Trophoblast cell (in vitro differentiated cells and primary cell): ENCODE measurements around the gene AKAP13.
A peak's percentile ranks its signal among the peaks of the same experiment; 100 is the strongest.

Experiments
- DNase-seq, 2 donors: peaks; one replicate each; pipeline ENCODE4 v3.0.0-alpha.2; 2016
- H2AFZ ChIP-seq: 2 replicates; pipeline ENCODE4 v1.6.1; 2013; ENCODE audit warnings: low read length, moderate library complexity, mild to moderate bottlenecking; ENCODE audit not compliant: insufficient read depth, poor library complexity
- H2AK5ac ChIP-seq: 2 replicates; pipeline ENCODE4 v1.6.1; 2013; ENCODE audit warnings: mild to moderate bottlenecking, low read length
- H2BK120ac ChIP-seq: 2 replicates; pipeline ENCODE4 v1.6.1; 2013; ENCODE audit warnings: low read length, mild to moderate bottlenecking, moderate library complexity; ENCODE audit not compliant: insufficient read depth, poor library complexity
- H2BK12ac ChIP-seq: 2 replicates; pipeline ENCODE4 v1.6.1; 2013; ENCODE audit warnings: mild to moderate bottlenecking, low read length, moderate library complexity
- H2BK5ac ChIP-seq: 2 replicates; pipeline ENCODE4 v1.6.1; 2013; ENCODE audit warnings: low read length, low read depth, moderate library complexity, mild to moderate bottlenecking; ENCODE audit not compliant: poor library complexity
- H3K14ac ChIP-seq: 2 replicates; pipeline ENCODE4 v1.6.1; 2013; ENCODE audit warnings: mild to moderate bottlenecking, low read length
- H3K18ac ChIP-seq: 2 replicates; pipeline ENCODE4 v1.6.1; 2013; ENCODE audit warnings: mild to moderate bottlenecking, low read length
- H3K23ac ChIP-seq: 2 replicates; pipeline ENCODE4 v1.6.1; 2013; ENCODE audit warnings: low read length
- H3K27ac ChIP-seq: 2 replicates; pipeline ENCODE4 v1.5.1; 2013; ENCODE audit warnings: low read depth, mild to moderate bottlenecking, inconsistent platforms, low read length, moderate library complexity
- H3K27me3 ChIP-seq: 2 replicates; pipeline ENCODE4 v1.6.1; 2013; ENCODE audit warnings: inconsistent platforms, mild to moderate bottlenecking, low read length, moderate library complexity; ENCODE audit not compliant: insufficient read depth
- H3K36me3 ChIP-seq, 2 experiments: 1 replicate in 1 of 2; 2 replicates in 1 of 2; pipeline ENCODE4 v1.6.1; 2013; ENCODE audit warnings: low read length in 2 of 2, mild to moderate bottlenecking in 2 of 2, moderate library complexity in 1 of 2; ENCODE audit not compliant: insufficient read depth in 2 of 2, control insufficient read depth in 1 of 2
- H3K4ac ChIP-seq: 2 replicates; pipeline ENCODE4 v1.6.1; 2013; ENCODE audit warnings: low read depth, mild to moderate bottlenecking, low read length, moderate library complexity
- H3K4me1 ChIP-seq, 2 experiments: 1 replicate in 1 of 2; 2 replicates in 1 of 2; pipeline ENCODE4 v1.6.1; 2013; ENCODE audit warnings: low read length in 2 of 2, mild to moderate bottlenecking in 2 of 2, moderate library complexity in 1 of 2; ENCODE audit not compliant: insufficient read depth in 2 of 2, control insufficient read depth in 1 of 2
- H3K4me2 ChIP-seq: 2 replicates; pipeline ENCODE4 v1.6.1; 2013; ENCODE audit warnings: inconsistent platforms, mild to moderate bottlenecking, low read length, moderate library complexity
- H3K4me3 ChIP-seq: 2 replicates; pipeline ENCODE4 v1.5.1; 2013; ENCODE audit warnings: mild to moderate bottlenecking, low read depth, low read length, inconsistent platforms
- H3K79me1 ChIP-seq: one replicate; pipeline ENCODE4 v1.6.1; 2013; ENCODE audit warnings: low read length
- H3K79me2 ChIP-seq: 2 replicates; pipeline ENCODE4 v1.6.1; 2013; ENCODE audit warnings: low read length, mild to moderate bottlenecking; ENCODE audit not compliant: control insufficient read depth, insufficient read depth, poor library complexity
- H3K9ac ChIP-seq: 2 replicates; pipeline ENCODE4 v1.6.1; 2013; ENCODE audit warnings: mild to moderate bottlenecking, low read length
- H3K9me3 ChIP-seq: 2 replicates; pipeline ENCODE4 v1.6.1; 2013; ENCODE audit warnings: low read depth, mild to moderate bottlenecking, control low read depth, inconsistent platforms, low read length; ENCODE audit not compliant: insufficient read depth
- H4K12ac ChIP-seq: 2 replicates; pipeline ENCODE4 v1.6.1; 2013; ENCODE audit warnings: low read depth, mild to moderate bottlenecking, low read length, moderate library complexity
- H4K8ac ChIP-seq: 2 replicates; pipeline ENCODE4 v1.6.1; 2013; ENCODE audit warnings: low read depth, mild to moderate bottlenecking, low read length, moderate library complexity
- H4K91ac ChIP-seq: one replicate; pipeline ENCODE4 v1.6.1; 2013; ENCODE audit warnings: low read depth, mild to moderate bottlenecking, low read length, moderate library complexity
- WGBS: extraction: QIAGEN DNeasy Blood & Tissue Kit; methylation state at CpG from one replicate; pipeline ENCODE4 v1.1.7; 2013; ENCODE audit warnings: missing lambda C conversion rate; ENCODE audit not compliant: insufficient read length, insufficient coverage; ENCODE audit errors: extremely low coverage; 5-methylcytosine and 5-hydroxymethylcytosine counted together

The AKAP13 gene

GRCh38 chr15:85593809-85594445 is 213.5 kb downstream of the AKAP13 start:
- Histone ChIP-seq H3K27ac (no peak overlapping the region), H3K23ac (no peak overlapping the region), H4K12ac (no peak overlapping the region), H2AK5ac (no peak overlapping the region), H3K79me1 (peaks cover 2% of the 10 kb centered on the region), H3K4me2 (no peak overlapping the region), H2BK12ac (no peak overlapping the region), H3K9ac (no peak overlapping the region), H3K14ac (no peak overlapping the region), H3K36me3 (peaks cover 0 to 2% of the 10 kb centered on the region in 2 experiments), H3K9me3 (no peaks in the 10 kb centered on the region), H3K4me3 (no peak overlapping the region), H2AFZ (no peak overlapping the region), H2BK120ac (no peak overlapping the region), H3K18ac (no peak overlapping the region), H4K91ac (no peak overlapping the region), H3K4me1 (peaks cover 0 to 10% of the 10 kb centered on the region in 2 experiments), H3K4ac (no peak overlapping the region), H2BK5ac (no peak overlapping the region), H3K79me2 (no peaks in the 10 kb centered on the region), H3K27me3 (no peaks in the 10 kb centered on the region), H4K8ac (no peak overlapping the region)
- no CpG with 5 or more reads among the region's 1 CpG for WGBS
- DNase-seq: no peak

- peaks cover 3 to 12% of the 10 kb centered on the region in 2 experiments for H3K4me1 ChIP-seq
- no peaks in the 10 kb centered on the region for H3K9me3 ChIP-seq
- peaks cover 0 to 2% of the 10 kb centered on the region in 2 experiments for H3K36me3 ChIP-seq
- H3K79me2 ChIP-seq: no peaks in the 10 kb centered on the region
- no peak overlapping the region for H4K12ac ChIP-seq
- H4K91ac ChIP-seq: no peak overlapping the region
- no peak overlapping the region for H3K27ac ChIP-seq
- no peak overlapping the region for H4K8ac ChIP-seq
- H2BK120ac ChIP-seq: no peak overlapping the region
- no peak overlapping the region for H3K9ac ChIP-seq
- peaks cover 4% of the 10 kb centered on the region for H3K79me1 ChIP-seq
- no peak overlapping the region for H2BK5ac ChIP-seq
- H3K4me2 ChIP-seq: no peak overlapping the region
- no peak overlapping the region for H2AFZ ChIP-seq
- H2AK5ac ChIP-seq: no peak overlapping the region
- H3K27me3 ChIP-seq: no peaks in the 10 kb centered on the region
- H3K23ac ChIP-seq: no peak overlapping the region
- no peak overlapping the region for H3K14ac ChIP-seq
- WGBS: no CpG with 5 or more reads among the region's 4 CpGs
- no peak overlapping the region for H3K4me3 ChIP-seq
- DNase-seq: no peak
- no peak overlapping the region for H2BK12ac ChIP-seq
- no peak overlapping the region for H3K4ac ChIP-seq
- H3K18ac ChIP-seq: no peak overlapping the region
Measured at GRCh38 chr15:85595804-85596536, 215.6 kb downstream of the AKAP13 start.

- no peak overlapping the region for H4K91ac ChIP-seq
- H3K27me3 ChIP-seq: no peaks in the 10 kb centered on the region
- no peak overlapping the region for H2AK5ac ChIP-seq
- peak overlapping the region; percentile 17 for H3K18ac ChIP-seq
- no peak overlapping the region for H2AFZ ChIP-seq
- no peak overlapping the region for H2BK12ac ChIP-seq
- no CpG with 5 or more reads among the region's 2 CpGs for WGBS
- H4K8ac ChIP-seq: no peak overlapping the region
- H3K27ac ChIP-seq: no peak overlapping the region
- H3K36me3 ChIP-seq: peaks cover under 1 to 2% of the 10 kb centered on the region in 2 experiments
- no peak overlapping the region for H2BK5ac ChIP-seq
- peaks cover 3 to 12% of the 10 kb centered on the region in 2 experiments for H3K4me1 ChIP-seq
- peaks cover 4% of the 10 kb centered on the region for H3K79me1 ChIP-seq
- no peak overlapping the region for H3K4me3 ChIP-seq
- H2BK120ac ChIP-seq: no peak overlapping the region
- DNase-seq: no peak
- H3K23ac ChIP-seq: no peak overlapping the region
- H3K9ac ChIP-seq: no peak overlapping the region
- no peak overlapping the region for H3K4me2 ChIP-seq
- H3K79me2 ChIP-seq: no peaks in the 10 kb centered on the region
- no peaks in the 10 kb centered on the region for H3K9me3 ChIP-seq
- no peak overlapping the region for H3K14ac ChIP-seq
- H4K12ac ChIP-seq: no peak overlapping the region
- peak overlapping the region; percentile 4 for H3K4ac ChIP-seq
Measured at GRCh38 chr15:85597155-85597815, 216.9 kb downstream of the AKAP13 start.

- Histone ChIP-seq H3K4ac (no peak overlapping the region), H2BK5ac (no peak overlapping the region), H3K4me3 (no peak overlapping the region), H3K79me1 (peaks cover 4% of the 10 kb centered on the region), H3K27me3 (no peaks in the 10 kb centered on the region), H3K27ac (peak overlapping the region; percentile 70), H2AFZ (no peak overlapping the region), H3K9me3 (no peaks in the 10 kb centered on the region), H2BK12ac (peak overlapping the region; percentile 76), H2BK120ac (peak overlapping the region; percentile 72), H3K14ac (no peak overlapping the region), H3K4me1 (peaks cover 3 to 11% of the 10 kb centered on the region in 2 experiments), H4K8ac (no peak overlapping the region), H3K9ac (peak overlapping the region; percentile 60), H4K12ac (no peak overlapping the region), H2AK5ac (no peak overlapping the region), H3K4me2 (no peak overlapping the region), H3K23ac (no peak overlapping the region), H3K36me3 (peaks cover 2 to 4% of the 10 kb centered on the region in 2 experiments), H3K79me2 (no peaks in the 10 kb centered on the region), H3K18ac (peak overlapping the region; percentile 76), H4K91ac (no peak overlapping the region)
- no CpG with 5 or more reads among the region's 4 CpGs for WGBS
- no peak for DNase-seq
Measured at GRCh38 chr15:85598219-85598618, 217.8 kb downstream of the AKAP13 start.
